Measurements from ENCODE around the gene ATP13A3. TPM values are rescaled to one million over a fixed set of nuclear protein-coding genes. Genes with fewer than 3 reads are reported as not detected.
"Not testable (repeated sequence)": the region's sequence is repeated elsewhere in the genome, so short reads cannot be mapped to it uniquely, and the experiment has no call there.

The ATP13A3 gene
- total and polyA plus RNA-seq, 4 donors, result 33.6 to 257 (median 56.4) TPM

DNA sequence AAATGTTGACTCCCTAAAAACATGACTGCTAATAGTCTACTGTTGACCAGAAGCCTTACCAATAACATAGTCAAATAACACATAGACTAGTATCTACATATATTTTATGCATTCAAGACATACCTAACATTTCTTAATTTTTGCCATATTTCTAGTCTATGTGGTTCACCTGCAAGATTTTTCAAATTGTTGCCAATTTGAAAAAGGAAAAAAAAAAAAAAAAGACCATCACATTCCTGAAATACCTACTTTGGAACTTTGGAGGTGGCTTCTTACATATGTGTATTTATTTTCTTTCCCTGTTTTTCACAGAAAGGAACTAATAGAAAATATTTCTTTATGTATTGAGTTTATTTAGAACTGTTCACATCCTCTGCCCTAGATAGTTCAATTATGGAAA, 13.4 kb upstream of the ATP13A3 start:
- Histone ChIP-seq H3K27me3 (ENCODE audit: control insufficient read depth in 4 of 4, insufficient read depth in 4 of 4, low read length in 3 of 4) (no peaks in the 10 kb centered on the region), H3K36me3 (ENCODE audit: control insufficient read depth in 4 of 4, insufficient read depth in 3 of 4, low read depth in 1 of 4, low read length in 3 of 4) (no peaks in the 10 kb centered on the region), H3K4me1 (ENCODE audit: control insufficient read depth in 4 of 4, insufficient read depth in 4 of 4, low read length in 3 of 4) (peaks cover 9 to 20% (median 13%) of the 10 kb centered on the region in 4 donors), H3K9me3 (ENCODE audit: control insufficient read depth in 4 of 4, low read length in 3 of 4) (no peaks in the 10 kb centered on the region), H3K27ac (ENCODE audit: low read depth in 1 of 2, low read length in 2 of 2) (no peak overlapping the region), H3K4me3 (ENCODE audit: low read depth in 1 of 3, low read length in 3 of 3) (no peak overlapping the region), H3K9ac (ENCODE audit: low read depth in 1 of 2, low read length in 2 of 2) (no peak overlapping the region)
- DNase-seq (ENCODE audit: low spot score), result no peak
- no peak for TF ChIP-seq SP1 (IDR thresholded peaks at IDR 0.05)
- TF ChIP-seq RAD21 (IDR thresholded peaks at IDR 0.05), result no peak
- TF ChIP-seq, protein P1, sequence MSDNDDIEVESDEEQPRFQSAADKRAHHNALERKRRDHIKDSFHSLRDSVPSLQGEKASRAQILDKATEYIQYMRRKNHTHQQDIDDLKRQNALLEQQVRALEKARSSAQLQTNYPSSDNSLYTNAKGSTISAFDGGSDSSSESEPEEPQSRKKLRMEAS (IDR thresholded peaks at IDR 0.05), result no peak
- no peak for TF ChIP-seq FOXA2 (IDR thresholded peaks at IDR 0.05)
- no peak for TF ChIP-seq TAF1 (conservative IDR thresholded peaks at IDR 0.05)
- TF ChIP-seq RXRA (IDR thresholded peaks at IDR 0.05), result no peak
- TF ChIP-seq, protein P2, sequence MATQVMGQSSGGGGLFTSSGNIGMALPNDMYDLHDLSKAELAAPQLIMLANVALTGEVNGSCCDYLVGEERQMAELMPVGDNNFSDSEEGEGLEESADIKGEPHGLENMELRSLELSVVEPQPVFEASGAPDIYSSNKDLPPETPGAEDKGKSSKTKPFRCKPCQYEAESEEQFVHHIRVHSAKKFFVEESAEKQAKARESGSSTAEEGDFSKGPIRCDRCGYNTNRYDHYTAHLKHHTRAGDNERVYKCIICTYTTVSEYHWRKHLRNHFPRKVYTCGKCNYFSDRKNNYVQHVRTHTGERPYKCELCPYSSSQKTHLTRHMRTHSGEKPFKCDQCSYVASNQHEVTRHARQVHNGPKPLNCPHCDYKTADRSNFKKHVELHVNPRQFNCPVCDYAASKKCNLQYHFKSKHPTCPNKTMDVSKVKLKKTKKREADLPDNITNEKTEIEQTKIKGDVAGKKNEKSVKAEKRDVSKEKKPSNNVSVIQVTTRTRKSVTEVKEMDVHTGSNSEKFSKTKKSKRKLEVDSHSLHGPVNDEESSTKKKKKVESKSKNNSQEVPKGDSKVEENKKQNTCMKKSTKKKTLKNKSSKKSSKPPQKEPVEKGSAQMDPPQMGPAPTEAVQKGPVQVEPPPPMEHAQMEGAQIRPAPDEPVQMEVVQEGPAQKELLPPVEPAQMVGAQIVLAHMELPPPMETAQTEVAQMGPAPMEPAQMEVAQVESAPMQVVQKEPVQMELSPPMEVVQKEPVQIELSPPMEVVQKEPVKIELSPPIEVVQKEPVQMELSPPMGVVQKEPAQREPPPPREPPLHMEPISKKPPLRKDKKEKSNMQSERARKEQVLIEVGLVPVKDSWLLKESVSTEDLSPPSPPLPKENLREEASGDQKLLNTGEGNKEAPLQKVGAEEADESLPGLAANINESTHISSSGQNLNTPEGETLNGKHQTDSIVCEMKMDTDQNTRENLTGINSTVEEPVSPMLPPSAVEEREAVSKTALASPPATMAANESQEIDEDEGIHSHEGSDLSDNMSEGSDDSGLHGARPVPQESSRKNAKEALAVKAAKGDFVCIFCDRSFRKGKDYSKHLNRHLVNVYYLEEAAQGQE (IDR thresholded peaks at IDR 0.05), result no peak
- TF ChIP-seq FOXA1 (IDR thresholded peaks at IDR 0.05), result no peak
- TF ChIP-seq HNF4A (conservative IDR thresholded peaks at IDR 0.05), result no peak
- TF ChIP-seq ZBTB33 (IDR thresholded peaks at IDR 0.05), result no peak
- TF ChIP-seq, protein P3, sequence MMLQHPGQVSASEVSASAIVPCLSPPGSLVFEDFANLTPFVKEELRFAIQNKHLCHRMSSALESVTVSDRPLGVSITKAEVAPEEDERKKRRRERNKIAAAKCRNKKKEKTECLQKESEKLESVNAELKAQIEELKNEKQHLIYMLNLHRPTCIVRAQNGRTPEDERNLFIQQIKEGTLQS (IDR thresholded peaks at IDR 0.05), result no peak
- TF ChIP-seq, protein P4, sequence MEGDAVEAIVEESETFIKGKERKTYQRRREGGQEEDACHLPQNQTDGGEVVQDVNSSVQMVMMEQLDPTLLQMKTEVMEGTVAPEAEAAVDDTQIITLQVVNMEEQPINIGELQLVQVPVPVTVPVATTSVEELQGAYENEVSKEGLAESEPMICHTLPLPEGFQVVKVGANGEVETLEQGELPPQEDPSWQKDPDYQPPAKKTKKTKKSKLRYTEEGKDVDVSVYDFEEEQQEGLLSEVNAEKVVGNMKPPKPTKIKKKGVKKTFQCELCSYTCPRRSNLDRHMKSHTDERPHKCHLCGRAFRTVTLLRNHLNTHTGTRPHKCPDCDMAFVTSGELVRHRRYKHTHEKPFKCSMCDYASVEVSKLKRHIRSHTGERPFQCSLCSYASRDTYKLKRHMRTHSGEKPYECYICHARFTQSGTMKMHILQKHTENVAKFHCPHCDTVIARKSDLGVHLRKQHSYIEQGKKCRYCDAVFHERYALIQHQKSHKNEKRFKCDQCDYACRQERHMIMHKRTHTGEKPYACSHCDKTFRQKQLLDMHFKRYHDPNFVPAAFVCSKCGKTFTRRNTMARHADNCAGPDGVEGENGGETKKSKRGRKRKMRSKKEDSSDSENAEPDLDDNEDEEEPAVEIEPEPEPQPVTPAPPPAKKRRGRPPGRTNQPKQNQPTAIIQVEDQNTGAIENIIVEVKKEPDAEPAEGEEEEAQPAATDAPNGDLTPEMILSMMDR (IDR thresholded peaks at IDR 0.05; ENCODE audit: low read depth, low read length, missing input control), result no peak

DNA sequence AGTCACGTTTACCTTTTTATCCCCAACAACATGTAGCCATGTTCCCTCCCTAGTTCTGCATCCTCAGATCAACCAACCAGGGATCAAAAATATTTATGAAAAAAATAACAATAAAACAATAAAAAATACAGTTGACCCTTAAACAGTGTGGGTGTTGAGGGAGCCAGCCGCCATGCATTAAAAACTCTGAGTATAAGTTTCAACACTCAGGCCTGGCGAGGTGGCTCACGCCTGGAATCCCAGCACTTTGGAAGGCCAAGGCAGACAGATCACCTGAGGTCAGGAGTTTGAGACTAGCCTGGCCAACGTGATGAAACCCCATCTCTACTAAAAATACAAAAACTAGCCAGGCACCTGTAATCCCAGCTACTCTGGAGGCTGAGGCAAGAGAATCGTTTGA, 12.7 kb upstream of the ATP13A3 start:
- H3K4me1 ChIP-seq (ENCODE audit: control insufficient read depth in 4 of 4, insufficient read depth in 4 of 4, low read length in 3 of 4), result peaks cover 11 to 20% (median 14%) of the 10 kb centered on the region in 4 donors
- 85% methylated on average over 6 of the region's 6 CpGs for WGBS
- not testable (repeated sequence) for H3K9me3 ChIP-seq (ENCODE audit: control insufficient read depth in 4 of 4, low read length in 3 of 4); H3K27me3 ChIP-seq (ENCODE audit: control insufficient read depth in 4 of 4, insufficient read depth in 4 of 4, low read length in 3 of 4); H3K9ac ChIP-seq (ENCODE audit: low read depth in 1 of 2, low read length in 2 of 2); H3K4me3 ChIP-seq (ENCODE audit: low read depth in 1 of 3, low read length in 3 of 3); H3K36me3 ChIP-seq (ENCODE audit: control insufficient read depth in 4 of 4, insufficient read depth in 3 of 4, low read depth in 1 of 4, low read length in 3 of 4); DNase-seq (ENCODE audit: low spot score); H3K27ac ChIP-seq (ENCODE audit: low read depth in 1 of 2, low read length in 2 of 2)
